Astrocyte of the cerebellum (primary cell): ENCODE results near the gene RALGAPA2.

Experiments
- DNase-seq: peaks from one replicate; pipeline ENCODE4 v3.0.0-alpha.2; 2011; ENCODE audit warnings: low read depth
- H3K4me3 ChIP-seq: 2 replicates; pipeline ENCODE4 v1.5.1; 2011; ENCODE audit warnings: mild to moderate bottlenecking, low read depth, low read length, moderate library complexity
- CTCF ChIP-seq: IDR thresholded peaks from 2 replicates; pipeline ENCODE4 v1.5.1; 2012; ENCODE audit warnings: low read length, low read depth, moderate library complexity, mild to moderate bottlenecking; ENCODE audit errors: missing control alignments
- in situ Hi-C: cut with HindIII; loops from 2 replicates; pipeline ENCODE4 v1.10.0; 2017; ENCODE audit warnings: low sequenced_read_pairs

Gene RALGAPA2

GRCh38 chr20:20466341-20466879 lies 246.0 kb downstream of the RALGAPA2 start:
- no peak overlapping the region for H3K4me3 ChIP-seq
- in situ Hi-C loops: loop anchor here (10.0 kb wide), 1 partner anchor 92 kb away; no protein-coding TSS in a partner anchor
- no peak for TF ChIP-seq CTCF
- DNase-seq: peak; percentile 76

GRCh38 chr20:20465252-20465651 lies 247.2 kb downstream of the RALGAPA2 start:
- TF ChIP-seq CTCF: peak; percentile 58
- H3K4me3 ChIP-seq: no peak overlapping the region
- no peak for DNase-seq
- in situ Hi-C loops: loop anchor here (10.0 kb wide), 1 partner anchor 90 kb away; no protein-coding TSS in a partner anchor

GRCh38 chr20:20463933-20464374 lies 248.5 kb downstream of the RALGAPA2 start:
- in situ Hi-C loops: loop anchor here (10.0 kb wide), 1 partner anchor 89 kb away; no protein-coding TSS in a partner anchor
- no peak for TF ChIP-seq CTCF
- no peak overlapping the region for H3K4me3 ChIP-seq
- DNase-seq: peak; percentile 92

- no peak overlapping the region for H3K4me3 ChIP-seq
- in situ Hi-C loops: loop anchor here (10.0 kb wide), 1 partner anchor 87 kb away; no protein-coding TSS in a partner anchor
- DNase-seq: no peak
- TF ChIP-seq CTCF: no peak
Measured at GRCh38 chr20:20462185-20462584, 250.3 kb downstream of the RALGAPA2 start.

GRCh38 chr20:20461551-20461950 lies 250.9 kb downstream of the RALGAPA2 start:
- H3K4me3 ChIP-seq: no peak overlapping the region
- no peak for TF ChIP-seq CTCF
- in situ Hi-C loops: loop anchor here (10.0 kb wide), 1 partner anchor 87 kb away; no protein-coding TSS in a partner anchor
- no peak for DNase-seq

- no peak for DNase-seq
- in situ Hi-C loops: loop anchor here (10.0 kb wide), 1 partner anchor 85 kb away; no protein-coding TSS in a partner anchor
Measured at GRCh38 chr20:20459726-20460125, 252.7 kb downstream of the RALGAPA2 start.

More at GRCh38 chr20:20459726-20460125, 252.7 kb downstream of the RALGAPA2 start:
- TF ChIP-seq CTCF: no peak
- no peak overlapping the region for H3K4me3 ChIP-seq
